Lower lobe of right lung (tissue), 2 donors: ENCODE results near the gene PYGM. TPM values are rescaled to one million over a fixed set of nuclear protein-coding genes. Genes with fewer than 3 reads are reported as not detected.
A peak's percentile ranks its signal among the peaks of the same experiment; 100 is the strongest.

ENCODE experiments used
- ATAC-seq, 2 donors: fragments of 200-7000 bp; cut with Tn5 transposase; one replicate each; pipeline ENCODE4 v1.9.1; 2020 to 2022; ENCODE audit warnings: mild to moderate bottlenecking in 2 of 2, moderate library complexity in 2 of 2
- DNase-seq: peaks from one replicate; pipeline ENCODE4 v3.0.0-alpha.2; 2020
- H3K27ac ChIP-seq: fragments of 200-600 bp; one replicate; pipeline ENCODE4 v1.8.0; 2022
- H3K27me3 ChIP-seq: fragments of 200-600 bp; one replicate; pipeline ENCODE4 v1.8.0; 2022; ENCODE audit warnings: low read depth
- H3K36me3 ChIP-seq: fragments of 200-600 bp; one replicate; pipeline ENCODE4 v1.8.0; 2022; ENCODE audit warnings: mild to moderate bottlenecking
- H3K4me1 ChIP-seq: fragments of 200-600 bp; one replicate; pipeline ENCODE4 v1.8.0; 2022
- H3K4me3 ChIP-seq: fragments of 200-600 bp; one replicate; pipeline ENCODE4 v1.8.0; 2022; ENCODE audit warnings: mild to moderate bottlenecking
- H3K9me3 ChIP-seq: fragments of 200-600 bp; one replicate; pipeline ENCODE4 v1.8.0; 2022
- CTCF ChIP-seq: fragments of 200-600 bp; IDR thresholded peaks from one replicate; pipeline ENCODE4 v1.8.0; 2022; ENCODE audit warnings: antibody characterized with exemption, mild to moderate bottlenecking
- intact Hi-C: fragments of 100-400 bp; cut with DNase I; formaldehyde crosslinking; loops from one replicate; pipeline ENCODE4 v1.11.0; 2022
- total RNA-seq: library from RNA; stranded (reverse); fragmentation: NEBNext Ultra II Directional; extraction: Animal tissue kit (Norgen Biotek cat#: 25700); gene quantifications from one replicate; pipeline ENCODE4 v1.2.1, GENCODE V29; 2021
- donor health status: DM: no; HTN: yes; CAD: no; lungs with severe emphysema.

The PYGM gene
- total RNA-seq, 1 donor from 2014 or later, result 2.6 TPM

- Histone ChIP-seq H3K4me1 (peaks cover 36% of the 10 kb centered on the region), H3K27ac (peak within 1 kb of the TSS; percentile 85), H3K27me3 (no peaks in the 10 kb centered on the region), H3K36me3 (peaks cover 26% of the 10 kb centered on the region), H3K9me3 (no peaks in the 10 kb centered on the region), H3K4me3 (peak within 1 kb of the TSS; percentile 78)
- peak; percentile 92 for DNase-seq
- peak; percentile 93 to 94 for ATAC-seq
- intact Hi-C loops, result no loop called here
- peak; percentile 35 for TF ChIP-seq CTCF
Measured at GRCh38 chr11:64803158-64803845, 43.5 kb upstream of the PYGM start, which contains the start of gene MAP4K2. Gene MAP4K2, minus strand, starts transcription at chr11:64803214. Its CDS starts 65 bp downstream, at chr11:64803149.

- ATAC-seq (peak; percentile 0 to 8), DNase-seq (no peak)
- H3K9me3 ChIP-seq, result no peaks in the 10 kb centered on the region
- H3K4me3 ChIP-seq, result peak overlapping the region; percentile 78
- no peak for TF ChIP-seq CTCF
- H3K27ac ChIP-seq, result peak overlapping the region; percentile 77
- no peaks in the 10 kb centered on the region for H3K27me3 ChIP-seq
- H3K4me1 ChIP-seq, result peaks cover 36% of the 10 kb centered on the region
- intact Hi-C loops, result no loop called here
- H3K36me3 ChIP-seq, result peaks cover 26% of the 10 kb centered on the region
Measured at GRCh38 chr11:64802370-64803157, 42.8 kb upstream of the PYGM start.

- H3K27me3 ChIP-seq, result no peaks in the 10 kb centered on the region
- H3K27ac ChIP-seq, result peak overlapping the region; percentile 77
- H3K9me3 ChIP-seq, result no peaks in the 10 kb centered on the region
- DNase-seq (no peak), ATAC-seq (no peak)
- no peak for TF ChIP-seq CTCF
- H3K4me1 ChIP-seq, result peaks cover 36% of the 10 kb centered on the region
- peak overlapping the region; percentile 78 for H3K4me3 ChIP-seq
- intact Hi-C loops, result no loop called here
- H3K36me3 ChIP-seq, result peaks cover 28% of the 10 kb centered on the region
Measured at GRCh38 chr11:64801561-64802369, 42.0 kb upstream of the PYGM start.

GRCh38 chr11:64801158-64801464 lies 41.3 kb upstream of the PYGM start:
- no peak for TF ChIP-seq CTCF
- H3K27me3 ChIP-seq, result no peaks in the 10 kb centered on the region
- H3K36me3 ChIP-seq, result peaks cover 31% of the 10 kb centered on the region
- no peaks in the 10 kb centered on the region for H3K9me3 ChIP-seq
- DNase-seq (no peak), ATAC-seq (no peak)
- intact Hi-C loops, result no loop called here
- peak overlapping the region; percentile 78 for H3K4me3 ChIP-seq
- peak overlapping the region; percentile 77 for H3K27ac ChIP-seq
- peaks cover 36% of the 10 kb centered on the region for H3K4me1 ChIP-seq
